K562 (cell line): Measurements from ENCODE around the gene RNF126. TPM values are rescaled to one million over a fixed set of nuclear protein-coding genes. Genes with fewer than 3 reads are reported as not detected.
A peak's percentile ranks its signal among the peaks of the same experiment; 100 is the strongest.

Experiments used
- FOXJ3 ChIP-seq: sonication (generic); formaldehyde crosslinking; IDR thresholded peaks from 2 replicates; pipeline ENCODE4 v1.4.0; 2020; ENCODE audit warnings: mild to moderate bottlenecking, missing genetic modification reagents
- MYC ChIP-seq, 2 experiments: fragments of 250-450 bp in 1 of 2; sonication (Bioruptor Pico) in 1 of 2; IDR thresholded peaks; 2 replicates each; pipeline versions ENCODE4 v1.5.1 to v1.6.1; 2012 to 2021; ENCODE audit warnings: low read depth in 2 of 2, borderline replicate concordance in 1 of 2, improper control_type of control experiment in 1 of 2, low read length in 1 of 2, mild to moderate bottlenecking in 1 of 2, moderate library complexity in 1 of 2
- RBM34 ChIP-seq: fragments of 200-400 bp; formaldehyde crosslinking; IDR thresholded peaks from 2 replicates; pipeline ENCODE4 v1.6.1; 2018; ENCODE audit warnings: low read length, borderline replicate concordance; ENCODE audit not compliant: insufficient read depth
- polyA plus RNA-seq, 8 experiments: library from polyadenylated mRNA; depleted of rRNA in 4 of 8; stranded (reverse) in 5 of 8; unstranded in 3 of 8; fragments of >200 nt; fragmentation: Nextera tagmentation in 2 of 8; fragmentation: Illumina TruSeq in 1 of 8; extraction: Ambion mirVana in 2 of 8; extraction: Trizol in 1 of 8; gene quantifications; 2 replicates each; pipeline versions ENCODE4 v1.2.1 to v1.2.3, GENCODE V29; 2011 to 2014; ENCODE audit warnings: inconsistent platforms in 1 of 8, missing spikeins in 1 of 8
- total RNA-seq, 7 experiments: library from RNA; depleted of rRNA in 6 of 7; stranded (reverse); fragments of >200 nt in 6 of 7; fragmentation: Illumina TruSeq in 2 of 7; extraction: Trizol in 2 of 7; gene quantifications; 2 replicates each; pipeline versions ENCODE4 v1.2.1 to v1.2.3, GENCODE V29; 2011 to 2021; ENCODE audit warnings: low replicate concordance in 1 of 7
- TF ChIP-seq, protein P1 (sequence below): fragments of 450-650 bp; IDR thresholded peaks from 2 replicates; pipeline ENCODE4 v1.6.1; 2018; ENCODE audit not compliant: partially characterized antibody

Gene RNF126
- total and polyA plus RNA-seq, 9 of the 15 experiments (the other 6 are each of a cell fraction or from before 2014, with no cell fraction given) = 0.27 to 101 (median 12.3) TPM

DNA sequence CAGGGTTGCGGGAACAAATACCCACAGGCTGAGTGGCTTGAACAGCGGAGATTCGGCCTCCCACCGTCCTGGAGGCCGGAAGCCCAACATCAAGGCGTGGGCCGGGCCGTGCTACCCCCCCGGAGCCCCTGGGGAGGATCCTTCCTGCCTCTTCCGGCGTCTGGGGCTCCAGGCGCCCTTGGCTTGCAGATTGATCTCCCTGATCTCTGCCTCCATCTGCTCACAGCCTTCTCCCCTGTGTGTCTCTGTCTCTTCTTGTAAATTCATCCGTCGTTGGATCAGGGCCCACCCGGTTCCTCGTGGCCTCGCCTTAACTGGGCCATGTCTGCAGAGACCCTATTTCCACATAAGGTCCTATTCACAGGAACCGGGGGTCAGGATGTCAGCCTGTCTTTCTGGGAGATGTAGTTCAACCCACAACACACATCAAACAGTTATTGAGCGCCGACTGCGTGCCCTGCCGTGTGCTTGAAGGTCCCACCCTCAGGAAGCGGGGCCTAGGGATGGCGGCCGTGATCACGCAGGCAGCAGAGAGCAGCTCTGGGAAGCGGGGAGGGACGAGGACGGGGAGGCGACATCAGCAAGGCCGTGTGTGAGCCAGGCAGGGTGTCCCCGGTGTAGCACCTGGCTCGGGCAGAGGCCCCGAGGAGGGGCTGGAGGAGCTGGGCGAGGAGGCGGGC lies 52.1 kb downstream of the RNF126 start (continued):
- TF ChIP-seq, protein P1, sequence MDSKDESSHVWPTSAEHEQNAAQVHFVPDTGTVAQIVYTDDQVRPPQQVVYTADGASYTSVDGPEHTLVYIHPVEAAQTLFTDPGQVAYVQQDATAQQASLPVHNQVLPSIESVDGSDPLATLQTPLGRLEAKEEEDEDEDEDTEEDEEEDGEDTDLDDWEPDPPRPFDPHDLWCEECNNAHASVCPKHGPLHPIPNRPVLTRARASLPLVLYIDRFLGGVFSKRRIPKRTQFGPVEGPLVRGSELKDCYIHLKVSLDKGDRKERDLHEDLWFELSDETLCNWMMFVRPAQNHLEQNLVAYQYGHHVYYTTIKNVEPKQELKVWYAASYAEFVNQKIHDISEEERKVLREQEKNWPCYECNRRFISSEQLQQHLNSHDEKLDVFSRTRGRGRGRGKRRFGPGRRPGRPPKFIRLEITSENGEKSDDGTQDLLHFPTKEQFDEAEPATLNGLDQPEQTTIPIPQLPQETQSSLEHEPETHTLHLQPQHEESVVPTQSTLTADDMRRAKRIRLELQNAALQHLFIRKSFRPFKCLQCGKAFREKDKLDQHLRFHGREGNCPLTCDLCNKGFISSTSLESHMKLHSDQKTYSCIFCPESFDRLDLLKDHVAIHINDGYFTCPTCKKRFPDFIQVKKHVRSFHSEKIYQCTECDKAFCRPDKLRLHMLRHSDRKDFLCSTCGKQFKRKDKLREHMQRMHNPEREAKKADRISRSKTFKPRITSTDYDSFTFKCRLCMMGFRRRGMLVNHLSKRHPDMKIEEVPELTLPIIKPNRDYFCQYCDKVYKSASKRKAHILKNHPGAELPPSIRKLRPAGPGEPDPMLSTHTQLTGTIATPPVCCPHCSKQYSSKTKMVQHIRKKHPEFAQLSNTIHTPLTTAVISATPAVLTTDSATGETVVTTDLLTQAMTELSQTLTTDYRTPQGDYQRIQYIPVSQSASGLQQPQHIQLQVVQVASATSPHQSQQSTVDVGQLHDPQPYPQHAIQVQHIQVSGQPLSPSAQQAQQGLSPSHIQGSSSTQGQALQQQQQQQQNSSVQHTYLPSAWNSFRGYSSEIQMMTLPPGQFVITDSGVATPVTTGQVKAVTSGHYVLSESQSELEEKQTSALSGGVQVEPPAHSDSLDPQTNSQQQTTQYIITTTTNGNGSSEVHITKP = peak; percentile 63
- TF ChIP-seq FOXJ3 (CRISPR knock-in tag) (no peak), RBM34 (no peak), MYC (IDR thresholded peaks at IDR 0.05; ENCODE audit: low read depth, low read length) (no peak; the same call in 1 of the 2 replicates), MYC (CRISPR knock-in tag; IDR thresholded peaks at IDR 0.05; ENCODE audit: borderline replicate concordance, low read depth) (0 out of 2 replicates have a peak, but pooled peaks have one; percentile 15)
